ENCODE results near the gene MYL12B. TPM values are rescaled to one million over a fixed set of nuclear protein-coding genes. Genes with fewer than 3 reads are reported as not detected.
A peak's percentile ranks its signal among the peaks of the same experiment; 100 is the strongest.

Gene MYL12B
- total RNA-seq, 4 donors from 2014 or later: 362 to 430 (median 386) TPM

GRCh38 chr18:3255611-3256165 lies 6.2 kb upstream of the MYL12B start:
- intact Hi-C loops (cut with DNase I): no loop called here
- DNase-seq: no peak
- peaks cover 0 to 65% (median 24%) of the 10 kb centered on the region in 3 donors for H3K4me1 ChIP-seq

GRCh38 chr18:3256693-3257626 lies 5.0 kb upstream of the MYL12B start:
- Histone ChIP-seq H3K27ac (peak overlapping the region; percentile 52 to 74 (median 68)), H3K4me1 (peaks cover 0 to 57% (median 12%) of the 10 kb centered on the region in 3 donors), H3K9me3 (no peaks in the 10 kb centered on the region), H3K27me3 (no peaks in the 10 kb centered on the region), H3K36me3 (peaks cover 9 to 62% (median 26%) of the 10 kb centered on the region in 3 donors), H3K4me3 (no peak overlapping the region)
- no peak for DNase-seq
- TF ChIP-seq POLR2A (IDR thresholded peaks at IDR 0.05) (no peak), CTCF (IDR thresholded peaks at IDR 0.05) (no peak)
- intact Hi-C loops (cut with DNase I): no loop called here
- whole genome bisulfite sequencing, 2 donors: 46 to 60% methylated on average over 5 of the region's 5 CpGs

More at GRCh38 chr18:3255611-3256165, 6.2 kb upstream of the MYL12B start:
- WGBS, 2 donors: 56 to 66% methylated on average over 5 of the region's 5 CpGs
- Histone ChIP-seq H3K27me3 (no peaks in the 10 kb centered on the region), H3K36me3 (peaks cover 9 to 62% (median 26%) of the 10 kb centered on the region in 3 donors), H3K27ac (peak overlapping the region in 2 of 4 donors; percentile 69 to 74), H3K4me3 (no peak overlapping the region), H3K9me3 (no peaks in the 10 kb centered on the region)
- no peak for TF ChIP-seq CTCF (IDR thresholded peaks at IDR 0.05)
- TF ChIP-seq POLR2A (IDR thresholded peaks at IDR 0.05): no peak

- TF ChIP-seq CTCF (IDR thresholded peaks at IDR 0.05) (no peak), POLR2A (IDR thresholded peaks at IDR 0.05) (no peak)
- WGBS, 2 donors: 83 to 87% methylated on average over 2 of the region's 2 CpGs
- intact Hi-C loops (cut with DNase I): no loop called here
- H3K4me3 ChIP-seq: no peak overlapping the region
- no peaks in the 10 kb centered on the region for H3K9me3 ChIP-seq
- H3K4me1 ChIP-seq: peaks cover 0 to 50% (median 9%) of the 10 kb centered on the region in 3 donors
- peak overlapping the region in 3 of 4 donors; percentile 68 to 74 (median 69) for H3K27ac ChIP-seq
- peaks cover 9 to 62% (median 26%) of the 10 kb centered on the region in 3 donors for H3K36me3 ChIP-seq
- H3K27me3 ChIP-seq: no peaks in the 10 kb centered on the region
- no peak for DNase-seq
Observed at GRCh38 chr18:3257627-3258120, 4.3 kb upstream of the MYL12B start.

- Histone ChIP-seq H3K4me3 (peak overlapping the region; percentile 74 to 92 (median 82)), H3K27ac (peak overlapping the region; percentile 95 to 98 (median 98)), H3K27me3 (no peaks in the 10 kb centered on the region), H3K36me3 (peaks cover 0 to 32% (median 11%) of the 10 kb centered on the region in 3 donors), H3K4me1 (peaks cover 9 to 61% (median 32%) of the 10 kb centered on the region in 3 donors), H3K9me3 (no peaks in the 10 kb centered on the region)
- no peak for TF ChIP-seq POLR2A (IDR thresholded peaks at IDR 0.05)
- no peak for TF ChIP-seq CTCF (IDR thresholded peaks at IDR 0.05)
- intact Hi-C loops (cut with DNase I): loop anchor here (10.0 kb wide), 1 partner anchor 194 kb away; the partner anchor contains the start of gene TGIF1
- DNase-seq: no peak
- 9 to 11% methylated on average over 5 of the region's 5 CpGs for WGBS, 2 donors
Observed at GRCh38 chr18:3260995-3261372, 949 bp upstream of the MYL12B start.
